ENCODE data around the gene TEX2.

The TEX2 gene

GRCh38 chr17:64216000-64216337 lies 47.1 kb downstream of the TEX2 start:
- no peak overlapping the region for H2BK120ac ChIP-seq (ENCODE audit: low read depth, low read length)
- no peak overlapping the region for H2BK12ac ChIP-seq (ENCODE audit: low read length in 2 of 2)
- H3K36me3 ChIP-seq (ENCODE audit: control insufficient read depth in 1 of 2, insufficient read depth in 2 of 2, low read depth in 1 of 2, low read length in 2 of 2) = peaks cover 3 to 17% of the 10 kb centered on the region in 2 experiments
- H3K79me1 ChIP-seq (replicated peaks; ENCODE audit: low read length, poor library complexity, severe bottlenecking) = peaks cover 25% of the 10 kb centered on the region
- no peak overlapping the region for H2AK5ac ChIP-seq (ENCODE audit: low read length, severe bottlenecking)
- H3K4ac ChIP-seq (ENCODE audit: low read depth in 1 of 2, low read length in 2 of 2) = no peak overlapping the region
- no peak overlapping the region for H2BK5ac ChIP-seq (ENCODE audit: low read depth, low read length, poor library complexity, severe bottlenecking)
- H3K23ac ChIP-seq (ENCODE audit: low read length in 2 of 2) = no peak overlapping the region
- H3K18ac ChIP-seq (ENCODE audit: low read depth in 1 of 2, low read length in 2 of 2) = peak overlapping the region in 1 of 2 experiments; percentile 25
- H3K4me1 ChIP-seq (ENCODE audit: control insufficient read depth, insufficient read depth, low read depth, low read length) = peaks cover 27% of the 10 kb centered on the region
- no peak overlapping the region for H3K14ac ChIP-seq (ENCODE audit: low read length in 2 of 2)
- no peak overlapping the region for H4K91ac ChIP-seq (ENCODE audit: low read length)
- no peak overlapping the region for H4K8ac ChIP-seq (ENCODE audit: low read length)
- H3K27me3 ChIP-seq (ENCODE audit: control insufficient read depth in 1 of 2, insufficient read depth in 1 of 2, low read length in 2 of 2) = no peaks in the 10 kb centered on the region
- H3K4me3 ChIP-seq (ENCODE audit: insufficient read depth in 1 of 2, low read depth in 1 of 2, low read length in 2 of 2) = no peak overlapping the region
- 94% methylated on average over 1 of the region's 2 CpGs for WGBS
- no peak overlapping the region for H2AFZ ChIP-seq (ENCODE audit: low read depth, low read length)
- H3K9me3 ChIP-seq (ENCODE audit: control insufficient read depth, low read length) = no peaks in the 10 kb centered on the region
- H3K9ac ChIP-seq (ENCODE audit: low read length) = peak overlapping the region; percentile 68
- DNase-seq = no peak
- H3K4me2 ChIP-seq (ENCODE audit: low read length, poor library complexity, severe bottlenecking) = no peak overlapping the region
- peak overlapping the region; percentile 65 for H3K27ac ChIP-seq (ENCODE audit: low read length, poor library complexity, severe bottlenecking)
- no peak overlapping the region for H2BK15ac ChIP-seq (ENCODE audit: low read depth, poor library complexity, severe bottlenecking)

- 91% methylated on average over 4 of the region's 4 CpGs for WGBS
- no peak overlapping the region for H2BK12ac ChIP-seq (ENCODE audit: low read length in 2 of 2)
Observed at GRCh38 chr17:64214950-64215349, 48.1 kb downstream of the TEX2 start.

GRCh38 chr17:64213995-64214811 lies 48.9 kb downstream of the TEX2 start:
- Histone ChIP-seq H3K18ac (ENCODE audit: low read depth in 1 of 2, low read length in 2 of 2) (peak overlapping the region in 1 of 2 experiments; percentile 35), H4K8ac (ENCODE audit: low read length) (no peak overlapping the region), H3K79me1 (replicated peaks; ENCODE audit: low read length, poor library complexity, severe bottlenecking) (peaks cover 21% of the 10 kb centered on the region), H3K9me3 (ENCODE audit: control insufficient read depth, low read length) (no peaks in the 10 kb centered on the region), H3K27me3 (ENCODE audit: control insufficient read depth in 1 of 2, insufficient read depth in 1 of 2, low read length in 2 of 2) (no peaks in the 10 kb centered on the region), H2BK15ac (ENCODE audit: low read depth, poor library complexity, severe bottlenecking) (peak overlapping the region; percentile 92), H2AK5ac (ENCODE audit: low read length, severe bottlenecking) (no peak overlapping the region), H2BK5ac (ENCODE audit: low read depth, low read length, poor library complexity, severe bottlenecking) (no peak overlapping the region), H3K4me3 (ENCODE audit: insufficient read depth in 1 of 2, low read depth in 1 of 2, low read length in 2 of 2) (no peak overlapping the region), H3K4me2 (ENCODE audit: low read length, poor library complexity, severe bottlenecking) (peak overlapping the region; percentile 10), H2BK12ac (ENCODE audit: low read length in 2 of 2) (no peak overlapping the region), H3K14ac (ENCODE audit: low read length in 2 of 2) (no peak overlapping the region), H2BK120ac (ENCODE audit: low read depth, low read length) (peak overlapping the region; percentile 40), H3K27ac (ENCODE audit: low read length, poor library complexity, severe bottlenecking) (peak overlapping the region; percentile 53), H3K9ac (ENCODE audit: low read length) (no peak overlapping the region), H3K36me3 (ENCODE audit: control insufficient read depth in 1 of 2, insufficient read depth in 2 of 2, low read depth in 1 of 2, low read length in 2 of 2) (peaks cover 3 to 17% of the 10 kb centered on the region in 2 experiments), H3K23ac (ENCODE audit: low read length in 2 of 2) (no peak overlapping the region), H3K4ac (ENCODE audit: low read depth in 1 of 2, low read length in 2 of 2) (peak overlapping the region in 1 of 2 experiments; percentile 53), H2AFZ (ENCODE audit: low read depth, low read length) (no peak overlapping the region), H3K4me1 (ENCODE audit: control insufficient read depth, insufficient read depth, low read depth, low read length) (peaks cover 27% of the 10 kb centered on the region), H4K91ac (ENCODE audit: low read length) (no peak overlapping the region)
- no peak for DNase-seq
- 95% methylated on average over 11 of the region's 14 CpGs for WGBS

More at GRCh38 chr17:64214950-64215349, 48.1 kb downstream of the TEX2 start:
- peaks cover 3 to 17% of the 10 kb centered on the region in 2 experiments for H3K36me3 ChIP-seq (ENCODE audit: control insufficient read depth in 1 of 2, insufficient read depth in 2 of 2, low read depth in 1 of 2, low read length in 2 of 2)
- no peak overlapping the region for H3K18ac ChIP-seq (ENCODE audit: low read depth in 1 of 2, low read length in 2 of 2)
- peaks cover 27% of the 10 kb centered on the region for H3K4me1 ChIP-seq (ENCODE audit: control insufficient read depth, insufficient read depth, low read depth, low read length)
- H2AK5ac ChIP-seq (ENCODE audit: low read length, severe bottlenecking) = peak overlapping the region; percentile 71
- H4K8ac ChIP-seq (ENCODE audit: low read length) = peak overlapping the region; percentile 8
- no peak overlapping the region for H3K9ac ChIP-seq (ENCODE audit: low read length)
- peak overlapping the region; percentile 19 for H4K91ac ChIP-seq (ENCODE audit: low read length)
- H2BK15ac ChIP-seq (ENCODE audit: low read depth, poor library complexity, severe bottlenecking) = no peak overlapping the region
- H3K14ac ChIP-seq (ENCODE audit: low read length in 2 of 2) = no peak overlapping the region
- H3K4ac ChIP-seq (ENCODE audit: low read depth in 1 of 2, low read length in 2 of 2) = no peak overlapping the region
- H3K4me2 ChIP-seq (ENCODE audit: low read length, poor library complexity, severe bottlenecking) = no peak overlapping the region
- H3K79me1 ChIP-seq (replicated peaks; ENCODE audit: low read length, poor library complexity, severe bottlenecking) = peaks cover 25% of the 10 kb centered on the region
- DNase-seq = no peak
- H2BK120ac ChIP-seq (ENCODE audit: low read depth, low read length) = no peak overlapping the region
- H3K23ac ChIP-seq (ENCODE audit: low read length in 2 of 2) = no peak overlapping the region
- H2BK5ac ChIP-seq (ENCODE audit: low read depth, low read length, poor library complexity, severe bottlenecking) = no peak overlapping the region
- no peak overlapping the region for H3K4me3 ChIP-seq (ENCODE audit: insufficient read depth in 1 of 2, low read depth in 1 of 2, low read length in 2 of 2)
- no peak overlapping the region for H2AFZ ChIP-seq (ENCODE audit: low read depth, low read length)
- H3K9me3 ChIP-seq (ENCODE audit: control insufficient read depth, low read length) = no peaks in the 10 kb centered on the region
- H3K27me3 ChIP-seq (ENCODE audit: control insufficient read depth in 1 of 2, insufficient read depth in 1 of 2, low read length in 2 of 2) = no peaks in the 10 kb centered on the region
- no peak overlapping the region for H3K27ac ChIP-seq (ENCODE audit: low read length, poor library complexity, severe bottlenecking)

GRCh38 chr17:64212122-64212521 lies 50.9 kb downstream of the TEX2 start:
- Histone ChIP-seq H2AFZ (ENCODE audit: low read depth, low read length) (no peak overlapping the region), H3K4me2 (ENCODE audit: low read length, poor library complexity, severe bottlenecking) (no peak overlapping the region)
- 0% methylated on average over 1 of the region's 2 CpGs for WGBS

More at GRCh38 chr17:64212122-64212521, 50.9 kb downstream of the TEX2 start:
- Histone ChIP-seq H3K27ac (ENCODE audit: low read length, poor library complexity, severe bottlenecking) (peak overlapping the region; percentile 35), H3K9me3 (ENCODE audit: control insufficient read depth, low read length) (no peaks in the 10 kb centered on the region), H2BK120ac (ENCODE audit: low read depth, low read length) (no peak overlapping the region), H3K18ac (ENCODE audit: low read depth in 1 of 2, low read length in 2 of 2) (peak overlapping the region; percentile 3 to 64), H3K14ac (ENCODE audit: low read length in 2 of 2) (no peak overlapping the region), H3K4me1 (ENCODE audit: control insufficient read depth, insufficient read depth, low read depth, low read length) (peaks cover 25% of the 10 kb centered on the region), H3K4ac (ENCODE audit: low read depth in 1 of 2, low read length in 2 of 2) (peak overlapping the region in 1 of 2 experiments; percentile 27), H2BK15ac (ENCODE audit: low read depth, poor library complexity, severe bottlenecking) (no peak overlapping the region), H3K27me3 (ENCODE audit: control insufficient read depth in 1 of 2, insufficient read depth in 1 of 2, low read length in 2 of 2) (no peaks in the 10 kb centered on the region), H3K79me1 (replicated peaks; ENCODE audit: low read length, poor library complexity, severe bottlenecking) (peaks cover 16% of the 10 kb centered on the region), H2BK5ac (ENCODE audit: low read depth, low read length, poor library complexity, severe bottlenecking) (no peak overlapping the region), H2AK5ac (ENCODE audit: low read length, severe bottlenecking) (no peak overlapping the region), H4K91ac (ENCODE audit: low read length) (no peak overlapping the region), H3K4me3 (ENCODE audit: insufficient read depth in 1 of 2, low read depth in 1 of 2, low read length in 2 of 2) (no peak overlapping the region), H3K36me3 (ENCODE audit: control insufficient read depth in 1 of 2, insufficient read depth in 2 of 2, low read depth in 1 of 2, low read length in 2 of 2) (peaks cover 3 to 17% of the 10 kb centered on the region in 2 experiments), H3K23ac (ENCODE audit: low read length in 2 of 2) (no peak overlapping the region), H4K8ac (ENCODE audit: low read length) (peak overlapping the region; percentile 35), H3K9ac (ENCODE audit: low read length) (peak overlapping the region; percentile 32), H2BK12ac (ENCODE audit: low read length in 2 of 2) (no peak overlapping the region)
- peak; percentile 89 for DNase-seq
